LNCAP (cell line): ENCODE measurements around the gene C22orf39.

Source experiments
- CTCF ChIP-seq: fragments of 450-650 bp; IDR thresholded peaks from 2 replicates; pipeline ENCODE4 v1.5.1; 2017; ENCODE audit warnings: mild to moderate bottlenecking

The C22orf39 gene

GRCh38 chr22:19455585-19456370 lies 8.3 kb upstream of the C22orf39 start:
- no peak for TF ChIP-seq CTCF

- no peak for TF ChIP-seq CTCF
Measured at GRCh38 chr22:19455033-19455432, 7.5 kb upstream of the C22orf39 start.

GRCh38 chr22:19454156-19454555 lies 6.6 kb upstream of the C22orf39 start:
- no peak for TF ChIP-seq CTCF

GRCh38 chr22:19453718-19454117 lies 6.2 kb upstream of the C22orf39 start:
- TF ChIP-seq CTCF: no peak

- TF ChIP-seq CTCF: no peak
Measured at GRCh38 chr22:19451570-19451969, 4.1 kb upstream of the C22orf39 start.

GRCh38 chr22:19450363-19451175 lies 3.1 kb upstream of the C22orf39 start:
- TF ChIP-seq CTCF: no peak

GRCh38 chr22:19449422-19449767 lies 1.9 kb upstream of the C22orf39 start:
- TF ChIP-seq CTCF: no peak
